K562 (cell line): Measurements from ENCODE around the gene IGF1R.

Experiments
- BACH1 ChIP-seq: fragments of 200-800 bp; sonication (Bioruptor generic); IDR thresholded peaks from 2 replicates; pipeline ENCODE4 v1.6.1; 2016; ENCODE audit warnings: missing genetic modification characterization, missing compliant biosample characterization
- EP300 ChIP-seq: IDR thresholded peaks from 2 replicates; pipeline ENCODE4 v1.6.1; 2012; ENCODE audit warnings: low read length, improper control_type of control experiment
- EZH2 ChIP-seq: IDR thresholded peaks from 2 replicates; pipeline ENCODE4 v1.6.1; 2012; ENCODE audit warnings: low read depth, mild to moderate bottlenecking, inconsistent platforms, low read length, borderline replicate concordance
- FOXM1 ChIP-seq, 2 experiments: fragments of 450-650 bp in 1 of 2; sonication (generic) in 1 of 2; formaldehyde crosslinking in 1 of 2; IDR thresholded peaks; 2 replicates each; pipeline versions ENCODE4 v1.6.1 to v1.9.0; 2017 to 2022; ENCODE audit warnings: low read depth in 2 of 2, mild to moderate bottlenecking in 2 of 2, missing genetic modification reagents in 1 of 2, moderate library complexity in 1 of 2
- MEF2A ChIP-seq: IDR thresholded peaks from 2 replicates; pipeline ENCODE4 v1.6.1; 2011; ENCODE audit warnings: low read depth, mild to moderate bottlenecking, low read length, moderate library complexity; ENCODE audit not compliant: control insufficient read depth
- MTA3 ChIP-seq: fragments of 450-650 bp; formaldehyde crosslinking; IDR thresholded peaks from 2 replicates; pipeline ENCODE4 v1.6.1; 2017; ENCODE audit warnings: mild to moderate bottlenecking, borderline replicate concordance
- PRDM10 ChIP-seq: fragments of 450-650 bp; IDR thresholded peaks from 2 replicates; pipeline ENCODE4 v1.6.1; 2018; ENCODE audit not compliant: partially characterized antibody
- REST ChIP-seq, 2 experiments: fragments of 450-650 bp; formaldehyde crosslinking in 1 of 2; IDR thresholded peaks; 2 replicates each; pipeline versions ENCODE4 v1.4.0 to v1.6.1; 2014 to 2020; ENCODE audit warnings: mild to moderate bottlenecking in 2 of 2, borderline replicate concordance in 1 of 2, low read depth in 1 of 2
- ZNF274 ChIP-seq: IDR thresholded peaks from 2 replicates; pipeline ENCODE4 v1.6.1; 2011; ENCODE audit warnings: low read depth, mild to moderate bottlenecking, low read length, moderate library complexity, borderline replicate concordance
- ZNF384 ChIP-seq: IDR thresholded peaks from 2 replicates; pipeline ENCODE4 v1.6.1; 2012; ENCODE audit warnings: low read depth, low read length, improper control_type of control experiment

- TF ChIP-seq ZNF384 (no peak), EZH2 (no peak), FOXM1 (IDR thresholded peaks at IDR 0.05; ENCODE audit: low read depth) (no peak), FOXM1 (CRISPR knock-in tag; IDR thresholded peaks at IDR 0.05; ENCODE audit: low read depth) (no peak), MEF2A (no peak), ZNF274 (no peak), EP300 (no peak), MTA3 (no peak), PRDM10 (no peak), BACH1 (tag) (no peak), REST (IDR thresholded peaks at IDR 0.05; ENCODE audit: borderline replicate concordance) (no peak), REST (CRISPR knock-in tag; IDR thresholded peaks at IDR 0.05; ENCODE audit: low read depth) (no peak)
These were observed 235.1 kb downstream of the IGF1R start for GRCh38 chr15:98883478-98883877.
